GM12878 (cell line): ENCODE data around the gene ATP2A2. TPM values are rescaled to one million over a fixed set of nuclear protein-coding genes. Genes with fewer than 3 reads are reported as not detected.

Experiments
- ATAC-seq: fragments of 200-7000 bp; cut with Tn5 transposase; 3 replicates; pipeline ENCODE4 v1.9.1; 2020; ENCODE audit warnings: mild to moderate bottlenecking, moderate library complexity
- BruUV-seq: library from RNA; stranded (reverse); fragments of 400-500 nt; replicated peaks from 2 replicates; lab custom pipeline; 2021; lab: Mats Ljungman, UMichigan
- CTCF ChIA-PET: fragments of 300-600 bp; sonication (Branson Sonifier 250); formaldehyde crosslinking; extraction: SDS; loops from one replicate; lab custom pipeline; 2021; ENCODE audit warnings: inconsistent platforms; lab: Yijun Ruan, JAX
- POLR2A ChIA-PET: fragments of 350-600 bp; formaldehyde crosslinking; extraction: SDS; loops from one replicate; lab custom pipeline; 2021; ENCODE audit warnings: inconsistent platforms; lab: Charles Lee
- RAD21 ChIA-PET: fragments of 300-600 bp; sonication (Branson Sonifier 250); formaldehyde crosslinking; loops from one replicate; lab custom pipeline; 2023; ENCODE audit warnings: antibody characterized with exemption; ENCODE audit not compliant: unreplicated experiment; lab: Charles Lee
- SMC1A ChIA-PET: fragments of 300-600 bp; sonication (Branson Sonifier 250); formaldehyde crosslinking; loops from one replicate; lab custom pipeline; 2023; ENCODE audit not compliant: unreplicated experiment, uncharacterized antibody; lab: Charles Lee
- DNase-seq: peaks from one replicate; pipeline ENCODE4 v3.0.0-alpha.2; 2011; ENCODE audit warnings: low read depth, low spot score
- FAIRE-seq: peaks from 3 replicates; lab custom pipeline; 2011; peaks lifted over from hg19 to GRCh38; lab: Jason Lieb, UNC
- H2AFZ ChIP-seq: 2 replicates; pipeline ENCODE4 v1.6.0; 2011; ENCODE audit warnings: low read depth, low read length, control low read depth; ENCODE audit not compliant: control insufficient read depth
- H3K27ac ChIP-seq: 2 replicates; pipeline ENCODE4 v1.5.1; 2011; ENCODE audit warnings: control low read depth; ENCODE audit not compliant: control insufficient read depth, insufficient read depth
- H3K27me3 ChIP-seq, 2 experiments: replicated peaks in 1 of 2; 2 replicates each; pipeline versions ENCODE4 v1.6.0 to v1.6.1; 2011; ENCODE audit warnings: low read length in 1 of 2; ENCODE audit not compliant: control insufficient read depth in 2 of 2, insufficient read depth in 2 of 2
- H3K36me3 ChIP-seq, 2 experiments: 2 replicates each; pipeline ENCODE4 v1.5.1; 2011; ENCODE audit warnings: low read length in 1 of 2; ENCODE audit not compliant: control insufficient read depth in 2 of 2, insufficient read depth in 2 of 2
- H3K4me1 ChIP-seq: 2 replicates; pipeline ENCODE4 v1.6.1; 2011; ENCODE audit warnings: mild to moderate bottlenecking, low read length, moderate library complexity, mixed read lengths; ENCODE audit not compliant: control insufficient read depth, insufficient read depth
- H3K4me2 ChIP-seq: 2 replicates; pipeline ENCODE4 v1.6.0; 2011; ENCODE audit warnings: control low read depth; ENCODE audit not compliant: control insufficient read depth, insufficient read depth
- H3K4me3 ChIP-seq: fragments of 200-600 bp; sonication (generic); 2 replicates; pipeline ENCODE4 v1.5.1; 2016
- H3K79me2 ChIP-seq: 2 replicates; pipeline ENCODE4 v1.6.0; 2011; ENCODE audit warnings: low read length; ENCODE audit not compliant: control insufficient read depth, insufficient read depth
- H3K9ac ChIP-seq: 2 replicates; pipeline ENCODE4 v1.8.0; 2011; ENCODE audit warnings: low read length, control low read depth, mixed read lengths; ENCODE audit not compliant: control insufficient read depth, insufficient read depth
- H3K9me3 ChIP-seq: replicated peaks from 3 replicates; pipeline ENCODE4 v1.5.1; 2011; ENCODE audit warnings: mild to moderate bottlenecking, low read length; ENCODE audit not compliant: control insufficient read depth, insufficient read depth
- H4K20me1 ChIP-seq: 2 replicates; pipeline ENCODE4 v1.6.0; 2011; ENCODE audit not compliant: control insufficient read depth, insufficient read depth
- KDM1A ChIP-seq: fragments of 200-600 bp; sonication (generic); IDR thresholded peaks from 2 replicates; pipeline ENCODE4 v1.6.1; 2016; ENCODE audit warnings: borderline replicate concordance
- POLR2A ChIP-seq: IDR thresholded peaks from 2 replicates; pipeline ENCODE4 v1.6.1; 2011; ENCODE audit warnings: low read depth, mild to moderate bottlenecking, low read length
- SPI1 ChIP-seq: IDR thresholded peaks from 2 replicates; pipeline ENCODE4 v1.6.1; 2011; ENCODE audit warnings: low read depth, mild to moderate bottlenecking, low read length, moderate library complexity, borderline replicate concordance; ENCODE audit not compliant: insufficient read depth
- SREBF1 ChIP-seq: IDR thresholded peaks from 2 replicates; pipeline ENCODE4 v1.6.1; 2012; ENCODE audit warnings: mild to moderate bottlenecking, low read length
- TCF3 ChIP-seq: IDR thresholded peaks from 2 replicates; pipeline ENCODE4 v1.6.1; 2012; ENCODE audit warnings: low read depth, mild to moderate bottlenecking, low read length, borderline replicate concordance; ENCODE audit not compliant: insufficient read depth
- WGBS: methylation state at CpG from one replicate; pipeline ENCODE4 v1.1.6; 2016; ENCODE audit warnings: low lambda C conversion rate; ENCODE audit not compliant: insufficient replicate concordance, insufficient coverage; ENCODE audit errors: missing lambda C conversion rate; 5-methylcytosine and 5-hydroxymethylcytosine counted together
- in situ Hi-C: fragments of 300-500 bp; cut with MboI; formaldehyde crosslinking; loops from 9 replicates; pipeline ENCODE4 v1.14.3; 2018; ENCODE audit warnings: mixed read lengths
- intact Hi-C: fragments of 100-400 bp; cut with micrococcal nuclease; formaldehyde crosslinking; loops from one replicate; pipeline ENCODE4 v1.14.2; 2022; ENCODE audit not compliant: unreplicated experiment
- polyA plus RNA-seq, 11 experiments: library from polyadenylated mRNA; depleted of rRNA in 4 of 11; unstranded in 6 of 11; stranded (reverse) in 5 of 11; fragments of >200 nt; fragmentation: Nextera tagmentation in 4 of 11; fragmentation: Illumina TruSeq in 1 of 11; extraction: Ambion mirVana in 4 of 11; extraction: Trizol in 1 of 11; gene quantifications; 1 replicate in 1 of 11; 2 replicates in 10 of 11; pipeline versions ENCODE4 v1.2.1 to v1.2.3, GENCODE V29; 2011 to 2016; ENCODE audit warnings: inconsistent platforms in 2 of 11, missing spikeins in 2 of 11, low read depth in 1 of 11
- total RNA-seq, 4 experiments: library from RNA; depleted of rRNA in 3 of 4; stranded (reverse); fragments of >200 nt in 3 of 4; fragmentation: Illumina TruSeq in 1 of 4; extraction: Trizol in 1 of 4; gene quantifications; 2 replicates each; pipeline versions ENCODE4 v1.2.1 to v1.2.3, GENCODE V29; 2013 to 2021

The ATP2A2 gene
- total and polyA plus RNA-seq, 10 of the 15 experiments (the other 5 are each of a cell fraction or from before 2014, with no cell fraction given): 3.7 to 133 (median 34.4) TPM

GRCh38 chr12:110371408-110372055, 90.5 kb downstream of the ATP2A2 start (continued):
- TF ChIP-seq TCF3 (peak; percentile 86; the same call in 1 of the 2 replicates), KDM1A (no peak), SPI1 (no peak)

GRCh38 chr12:110372056-110372425, 91.0 kb downstream of the ATP2A2 start:
- BruUV-seq: no TSS peak
- SMC1A ChIA-PET: interaction anchor here (1.0 to 1.7 kb wide), 6 partner anchors 13 to 48 kb away, joined by 3 to 10 read pairs (median 4); no protein-coding TSS in a partner anchor
- no peak for DNase-seq
- H3K9me3 ChIP-seq: no peaks in the 10 kb centered on the region
- H3K4me2 ChIP-seq: no peak overlapping the region
- H3K36me3 ChIP-seq: peaks cover 22 to 23% of the 10 kb centered on the region in 2 experiments
- H3K79me2 ChIP-seq: no peaks in the 10 kb centered on the region
- no peak overlapping the region for H3K4me3 ChIP-seq
- H4K20me1 ChIP-seq: no peaks in the 10 kb centered on the region
- H3K27me3 ChIP-seq: no peaks in the 10 kb centered on the region
- POLR2A ChIA-PET: interaction anchor here (0.6 to 1.1 kb wide), 3 partner anchors 8 to 334 kb away, joined by 3 to 9 read pairs (median 4); no protein-coding TSS in a partner anchor
- WGBS: 87% methylated on average over 7 of the region's 7 CpGs
- TF ChIP-seq SREBF1: no peak
- TF ChIP-seq POLR2A: peak; percentile 42; the same call in 1 of the 2 replicates
- TF ChIP-seq, all 136 proteins: peak for 1
- Histone ChIP-seq H3K4me1 (peaks cover 21% of the 10 kb centered on the region), H2AFZ (no peak overlapping the region), H3K27ac (no peak overlapping the region; the same call in 1 of the 2 replicates), H3K9ac (no peak overlapping the region)
- ChIA-PET RAD21 (interaction anchor here (1.3 to 2.0 kb wide), 5 partner anchors 14 to 78 kb away, joined by 3 to 10 read pairs (median 5); partner anchors contain the start of gene ARPC3), CTCF (interaction anchor here (0.9 to 1.9 kb wide), 3 partner anchors 13 to 60 kb away, joined by 3 to 7 read pairs (median 4); no protein-coding TSS in a partner anchor)
- in situ Hi-C loops (no loop called here), intact Hi-C loops (no loop called here)
- no peak for FAIRE-seq
- no peak for ATAC-seq
